ENCODE measurements around the gene COA1. TPM values are rescaled to one million over a fixed set of nuclear protein-coding genes. Genes with fewer than 3 reads are reported as not detected.

The COA1 gene
- total and polyA plus RNA-seq, 9 donors, result 33.8 to 43.2 (median 37.7) TPM

DNA sequence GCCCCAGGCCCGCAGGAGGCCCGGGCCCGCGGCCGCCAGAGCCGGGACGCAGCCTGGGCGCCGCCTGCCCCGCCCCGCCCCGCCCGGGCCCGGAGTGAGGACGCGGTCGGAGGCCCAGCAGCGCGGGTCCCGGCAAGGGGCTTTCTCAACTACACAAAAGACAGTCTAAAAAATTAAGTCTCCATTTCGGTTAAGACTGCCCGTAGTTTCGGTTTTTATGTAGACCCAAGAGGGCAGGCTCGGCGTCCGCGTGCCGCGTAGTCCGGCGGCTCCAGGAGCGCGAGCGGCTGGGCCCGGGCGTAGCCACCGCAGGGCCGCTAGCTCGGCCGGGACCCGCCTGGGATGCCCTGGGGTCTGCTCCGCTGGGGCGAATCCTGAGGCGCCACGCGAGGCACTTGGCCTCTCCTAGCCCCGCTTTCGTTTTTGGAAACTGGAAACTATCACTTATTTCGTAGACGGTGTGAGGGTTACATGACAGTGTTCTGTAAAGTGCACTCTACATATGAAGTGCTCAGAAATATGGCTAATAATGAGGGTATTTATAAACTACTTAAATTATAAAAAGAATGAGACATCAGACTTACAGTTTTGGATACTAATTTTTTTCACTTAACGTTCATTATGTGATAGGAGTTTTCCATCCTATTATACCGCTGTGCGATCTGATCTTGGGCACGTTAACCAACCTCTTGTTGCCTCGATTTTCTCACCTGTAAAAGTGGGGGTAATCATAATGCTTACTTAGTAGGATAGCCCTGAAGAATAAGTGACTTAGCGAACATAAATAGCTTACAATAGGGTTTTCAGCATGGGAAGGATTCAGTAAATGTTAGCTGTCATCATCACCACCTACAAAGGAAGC is 29.7 kb upstream of the COA1 start:
- peaks cover 5% of the 10 kb centered on the region for H3K27me3 ChIP-seq (ENCODE audit: control insufficient read depth, insufficient read depth, low read length)
- peak; percentile 58 for DNase-seq
- peak overlapping the region; percentile 68 for H3K4me3 ChIP-seq (ENCODE audit: low read length)
- H3K27ac ChIP-seq (ENCODE audit: low read length), result peak overlapping the region; percentile 65
- peaks cover 10% of the 10 kb centered on the region for H3K4me1 ChIP-seq (ENCODE audit: control insufficient read depth, insufficient read depth, low read length)
- H3K9me3 ChIP-seq (replicated peaks; ENCODE audit: control insufficient read depth, low read depth, low read length), result no peaks in the 10 kb centered on the region
- H3K36me3 ChIP-seq (ENCODE audit: control insufficient read depth, insufficient read depth, low read length), result no peaks in the 10 kb centered on the region
- WGBS (ENCODE audit: insufficient coverage), result under 1% methylated on average over 44 of the region's 56 CpGs

GRCh38 chr7:43758029-43758821 is 28.9 kb upstream of the COA1 start, which contains the start of gene BLVRA:
Gene BLVRA (plus strand): TSS chr7:43758680. CDS start chr7:43771159, 12,479 bp downstream.
- Histone ChIP-seq H3K4me3 (ENCODE audit: low read length) (peak within 1 kb of the TSS; percentile 68), H3K27me3 (ENCODE audit: control insufficient read depth, insufficient read depth, low read length) (peaks cover 5% of the 10 kb centered on the region), H3K36me3 (ENCODE audit: control insufficient read depth, insufficient read depth, low read length) (no peaks in the 10 kb centered on the region), H3K9me3 (replicated peaks; ENCODE audit: control insufficient read depth, low read depth, low read length) (no peaks in the 10 kb centered on the region), H3K27ac (ENCODE audit: low read length) (peak within 1 kb of the TSS; percentile 65), H3K4me1 (ENCODE audit: control insufficient read depth, insufficient read depth, low read length) (peaks cover 9% of the 10 kb centered on the region)
- DNase-seq, result peak; percentile 75
- 3% methylated on average over 58 of the region's 67 CpGs for WGBS (ENCODE audit: insufficient coverage)

DNA sequence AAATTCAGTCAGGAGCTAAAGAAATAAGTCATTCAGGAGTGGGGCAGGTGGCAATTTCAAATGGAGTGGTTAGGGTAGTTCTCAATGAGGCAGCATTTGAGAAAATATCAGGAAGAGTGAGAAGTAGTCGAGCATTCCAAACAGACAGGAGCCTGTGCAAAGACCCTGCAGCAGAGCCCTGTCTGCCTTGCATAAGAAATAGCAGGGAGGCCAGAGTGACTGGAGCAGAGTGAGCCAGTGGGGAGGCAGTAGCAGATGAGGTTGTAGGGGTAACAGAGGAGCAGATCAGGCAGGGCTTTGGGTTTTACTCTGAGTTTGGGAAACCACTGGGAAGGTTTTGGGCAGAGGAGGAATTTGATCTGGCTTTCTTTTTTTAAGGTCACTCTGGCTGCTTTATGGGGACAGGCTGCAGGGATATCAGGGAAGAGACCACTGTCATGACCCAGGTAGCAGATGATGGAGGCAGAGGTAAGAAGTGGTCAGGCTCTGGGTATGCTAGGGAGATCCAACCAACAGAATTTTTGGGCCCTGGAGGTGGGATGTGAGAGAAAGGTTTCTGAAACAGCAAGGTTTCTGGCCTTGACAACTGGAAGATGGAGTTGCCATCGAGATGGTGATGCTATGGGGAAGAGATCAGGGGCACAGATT is 27.9 kb upstream of the COA1 start:
- H3K4me1 ChIP-seq (ENCODE audit: control insufficient read depth, insufficient read depth, low read length), result peaks cover 9% of the 10 kb centered on the region
- H3K27ac ChIP-seq (ENCODE audit: low read length), result no peak overlapping the region
- no peaks in the 10 kb centered on the region for H3K9me3 ChIP-seq (replicated peaks; ENCODE audit: control insufficient read depth, low read depth, low read length)
- H3K27me3 ChIP-seq (ENCODE audit: control insufficient read depth, insufficient read depth, low read length), result peaks cover 5% of the 10 kb centered on the region
- no peaks in the 10 kb centered on the region for H3K36me3 ChIP-seq (ENCODE audit: control insufficient read depth, insufficient read depth, low read length)
- no peak overlapping the region for H3K4me3 ChIP-seq (ENCODE audit: low read length)
- no peak for DNase-seq
- WGBS (ENCODE audit: insufficient coverage), result 83% methylated on average over 2 of the region's 2 CpGs

DNA sequence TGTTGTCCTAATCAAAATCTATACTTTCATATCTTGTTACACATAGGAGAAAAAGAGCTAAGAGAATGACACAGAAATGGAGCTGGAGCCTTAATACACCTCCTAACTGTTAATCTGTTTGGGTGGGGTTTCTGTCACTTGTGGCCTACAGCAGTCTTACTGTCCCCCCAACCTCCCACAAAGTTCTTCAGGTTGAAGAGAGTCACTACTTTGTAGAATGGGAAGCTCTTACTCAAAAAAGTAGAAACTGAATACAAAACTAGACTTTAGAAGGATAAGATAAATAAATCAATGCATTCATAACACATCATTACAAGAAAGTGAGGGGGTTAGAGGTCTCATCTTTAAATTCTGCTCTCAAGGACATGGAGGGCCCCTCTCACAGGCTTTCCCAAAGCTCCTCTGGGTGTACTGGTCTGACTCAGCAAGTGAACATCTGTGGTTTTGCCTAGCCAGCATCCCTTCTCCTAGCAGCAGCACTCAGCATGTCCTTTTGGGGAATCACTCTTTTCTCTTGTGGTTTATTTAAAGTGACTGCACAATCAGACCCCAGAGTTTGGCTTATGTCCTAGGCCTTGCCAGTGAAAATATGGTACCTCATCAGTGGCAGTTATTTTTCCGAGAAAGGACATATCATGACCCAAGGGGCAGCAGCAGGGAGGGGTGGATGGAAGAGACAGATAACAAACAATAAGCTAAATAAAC is 27.2 kb upstream of the COA1 start:
- DNase-seq, result peak; percentile 68
- Histone ChIP-seq H3K9me3 (replicated peaks; ENCODE audit: control insufficient read depth, low read depth, low read length) (no peaks in the 10 kb centered on the region), H3K27ac (ENCODE audit: low read length) (no peak overlapping the region), H3K4me3 (ENCODE audit: low read length) (no peak overlapping the region), H3K4me1 (ENCODE audit: control insufficient read depth, insufficient read depth, low read length) (peaks cover 9% of the 10 kb centered on the region), H3K36me3 (ENCODE audit: control insufficient read depth, insufficient read depth, low read length) (no peaks in the 10 kb centered on the region), H3K27me3 (ENCODE audit: control insufficient read depth, insufficient read depth, low read length) (peaks cover 5% of the 10 kb centered on the region)
- whole genome bisulfite sequencing (ENCODE audit: insufficient coverage), result no CpG with 5 or more reads among the region's 1 CpG

DNA sequence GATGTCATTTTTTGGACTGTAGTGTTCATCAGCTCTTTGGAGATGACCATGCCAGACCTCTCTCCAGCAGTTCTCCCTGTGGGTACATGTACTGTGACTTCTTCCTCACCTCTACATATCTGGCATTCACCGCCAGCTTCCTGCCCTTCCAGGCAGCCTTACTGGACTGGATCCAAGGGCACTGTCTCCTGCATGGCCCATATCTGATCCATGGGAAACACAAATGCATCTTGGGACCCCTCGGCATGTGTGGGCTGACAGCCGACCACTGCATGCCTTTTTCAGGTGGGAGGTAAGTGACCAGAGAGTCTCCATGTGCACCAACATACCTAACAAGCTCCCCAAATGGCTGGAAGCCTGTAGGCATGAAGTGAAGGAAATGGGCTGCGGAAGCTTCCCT is 25.3 kb upstream of the COA1 start:
- no peaks in the 10 kb centered on the region for H3K9me3 ChIP-seq (replicated peaks; ENCODE audit: control insufficient read depth, low read depth, low read length)
- no peak for DNase-seq
- no CpG with 5 or more reads among the region's 4 CpGs for WGBS (ENCODE audit: insufficient coverage)
- H3K36me3 ChIP-seq (ENCODE audit: control insufficient read depth, insufficient read depth, low read length), result no peaks in the 10 kb centered on the region
- peaks cover 5% of the 10 kb centered on the region for H3K27me3 ChIP-seq (ENCODE audit: control insufficient read depth, insufficient read depth, low read length)
- H3K4me3 ChIP-seq (ENCODE audit: low read length), result no peak overlapping the region
- no peak overlapping the region for H3K27ac ChIP-seq (ENCODE audit: low read length)
- peaks cover 21% of the 10 kb centered on the region for H3K4me1 ChIP-seq (ENCODE audit: control insufficient read depth, insufficient read depth, low read length)

DNA sequence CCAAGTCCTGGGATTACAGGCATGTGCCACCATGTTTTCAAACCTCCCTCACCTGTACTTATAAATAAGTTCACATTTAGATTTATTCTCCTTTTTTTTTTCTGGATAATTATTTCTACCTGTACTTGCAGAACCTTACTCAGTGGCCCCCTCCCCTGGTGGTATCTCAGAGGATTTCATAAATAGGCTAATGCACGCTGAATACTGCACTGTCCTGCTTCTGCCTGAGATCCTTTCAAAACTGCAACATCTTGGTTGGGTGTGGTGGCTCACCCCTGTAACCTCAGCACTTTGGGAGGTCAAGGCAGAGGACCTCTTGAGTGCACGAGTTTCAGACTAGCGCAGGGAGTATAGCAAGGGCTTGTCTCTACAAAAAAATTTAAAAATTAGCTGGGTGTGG is 24.5 kb upstream of the COA1 start:
- peaks cover 5% of the 10 kb centered on the region for H3K27me3 ChIP-seq (ENCODE audit: control insufficient read depth, insufficient read depth, low read length)
- 83% methylated on average over 1 of the region's 3 CpGs for WGBS (ENCODE audit: insufficient coverage)
- H3K9me3 ChIP-seq (replicated peaks; ENCODE audit: control insufficient read depth, low read depth, low read length), result no peaks in the 10 kb centered on the region
- no peak overlapping the region for H3K4me3 ChIP-seq (ENCODE audit: low read length)
- H3K27ac ChIP-seq (ENCODE audit: low read length), result no peak overlapping the region
- no peak for DNase-seq
- no peaks in the 10 kb centered on the region for H3K36me3 ChIP-seq (ENCODE audit: control insufficient read depth, insufficient read depth, low read length)
- peaks cover 25% of the 10 kb centered on the region for H3K4me1 ChIP-seq (ENCODE audit: control insufficient read depth, insufficient read depth, low read length)

GRCh38 chr7:43753271-43753810 is 24.0 kb upstream of the COA1 start:
- Histone ChIP-seq H3K9me3 (replicated peaks; ENCODE audit: control insufficient read depth, low read depth, low read length) (no peaks in the 10 kb centered on the region), H3K4me3 (ENCODE audit: low read length) (no peak overlapping the region), H3K27me3 (ENCODE audit: control insufficient read depth, insufficient read depth, low read length) (peaks cover 5% of the 10 kb centered on the region), H3K4me1 (ENCODE audit: control insufficient read depth, insufficient read depth, low read length) (peaks cover 28% of the 10 kb centered on the region), H3K36me3 (ENCODE audit: control insufficient read depth, insufficient read depth, low read length) (no peaks in the 10 kb centered on the region), H3K27ac (ENCODE audit: low read length) (no peak overlapping the region)
- no peak for DNase-seq
- WGBS (ENCODE audit: insufficient coverage), result 100% methylated on average over 1 of the region's 1 CpG

DNA sequence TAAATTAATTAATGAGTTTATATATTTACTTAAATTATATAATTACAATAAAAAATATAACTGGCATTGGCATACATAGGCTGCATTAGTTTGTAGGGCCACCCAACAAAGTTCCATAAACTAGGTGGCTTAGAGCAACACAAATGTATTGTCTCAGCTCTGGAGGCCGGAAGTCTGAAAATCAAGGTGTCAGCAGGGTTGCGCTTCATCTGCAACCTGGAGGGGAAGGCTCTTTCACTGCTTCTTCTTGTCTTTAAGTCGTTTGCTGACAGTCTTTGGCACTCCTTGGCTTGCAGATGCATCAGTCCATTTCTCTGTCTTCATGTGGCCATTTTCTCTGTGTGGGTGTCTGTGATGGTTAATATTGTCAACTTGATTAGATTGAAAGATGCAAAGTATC is 23.1 kb upstream of the COA1 start:
- H3K27ac ChIP-seq (ENCODE audit: low read length), result no peak overlapping the region
- DNase-seq, result no peak
- H3K4me1 ChIP-seq (ENCODE audit: control insufficient read depth, insufficient read depth, low read length), result peaks cover 19% of the 10 kb centered on the region
- no peak overlapping the region for H3K4me3 ChIP-seq (ENCODE audit: low read length)
- 83% methylated on average over 2 of the region's 3 CpGs for WGBS (ENCODE audit: insufficient coverage)
- peaks cover under 1% of the 10 kb centered on the region for H3K27me3 ChIP-seq (ENCODE audit: control insufficient read depth, insufficient read depth, low read length)
- no peaks in the 10 kb centered on the region for H3K36me3 ChIP-seq (ENCODE audit: control insufficient read depth, insufficient read depth, low read length)
- H3K9me3 ChIP-seq (replicated peaks; ENCODE audit: control insufficient read depth, low read depth, low read length), result no peaks in the 10 kb centered on the region

GRCh38 chr7:43750016-43750887 is 20.9 kb upstream of the COA1 start:
- Histone ChIP-seq H3K36me3 (ENCODE audit: control insufficient read depth, insufficient read depth, low read length) (no peaks in the 10 kb centered on the region), H3K27me3 (ENCODE audit: control insufficient read depth, insufficient read depth, low read length) (no peaks in the 10 kb centered on the region), H3K9me3 (replicated peaks; ENCODE audit: control insufficient read depth, low read depth, low read length) (no peaks in the 10 kb centered on the region), H3K4me1 (ENCODE audit: control insufficient read depth, insufficient read depth, low read length) (peaks cover 19% of the 10 kb centered on the region), H3K4me3 (ENCODE audit: low read length) (peak overlapping the region; percentile 5), H3K27ac (ENCODE audit: low read length) (peak overlapping the region; percentile 71)
- 54% methylated on average over 12 of the region's 14 CpGs for WGBS (ENCODE audit: insufficient coverage)
- DNase-seq, result peak; percentile 89

All from muscle of leg (tissue), 11 donors.